ENCODE results near the gene ENDOV.

DNA sequence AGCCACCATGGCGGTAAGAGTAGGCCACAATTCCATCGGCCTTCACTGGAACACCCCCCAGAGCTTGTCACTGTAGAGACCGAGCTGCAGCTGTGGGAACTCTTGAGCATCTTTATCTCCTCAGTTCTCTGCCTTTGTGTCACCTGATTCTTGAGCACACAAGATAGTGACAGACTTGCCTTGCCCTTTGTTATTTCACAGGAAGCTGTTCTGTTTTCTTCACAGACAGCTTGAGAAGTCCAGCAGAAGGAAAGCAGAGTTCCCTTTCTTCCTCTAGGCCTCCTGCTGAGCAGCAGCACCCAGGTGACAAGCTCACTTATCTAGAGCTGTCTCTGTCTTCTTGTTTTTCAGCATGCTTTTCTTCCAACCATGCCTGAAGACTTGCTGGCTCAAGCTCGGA lies 38.4 kb upstream of the ENDOV start:
- TF ChIP-seq, protein P1, sequence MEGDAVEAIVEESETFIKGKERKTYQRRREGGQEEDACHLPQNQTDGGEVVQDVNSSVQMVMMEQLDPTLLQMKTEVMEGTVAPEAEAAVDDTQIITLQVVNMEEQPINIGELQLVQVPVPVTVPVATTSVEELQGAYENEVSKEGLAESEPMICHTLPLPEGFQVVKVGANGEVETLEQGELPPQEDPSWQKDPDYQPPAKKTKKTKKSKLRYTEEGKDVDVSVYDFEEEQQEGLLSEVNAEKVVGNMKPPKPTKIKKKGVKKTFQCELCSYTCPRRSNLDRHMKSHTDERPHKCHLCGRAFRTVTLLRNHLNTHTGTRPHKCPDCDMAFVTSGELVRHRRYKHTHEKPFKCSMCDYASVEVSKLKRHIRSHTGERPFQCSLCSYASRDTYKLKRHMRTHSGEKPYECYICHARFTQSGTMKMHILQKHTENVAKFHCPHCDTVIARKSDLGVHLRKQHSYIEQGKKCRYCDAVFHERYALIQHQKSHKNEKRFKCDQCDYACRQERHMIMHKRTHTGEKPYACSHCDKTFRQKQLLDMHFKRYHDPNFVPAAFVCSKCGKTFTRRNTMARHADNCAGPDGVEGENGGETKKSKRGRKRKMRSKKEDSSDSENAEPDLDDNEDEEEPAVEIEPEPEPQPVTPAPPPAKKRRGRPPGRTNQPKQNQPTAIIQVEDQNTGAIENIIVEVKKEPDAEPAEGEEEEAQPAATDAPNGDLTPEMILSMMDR (IDR thresholded peaks at IDR 0.05) = no peak
- no peak for TF ChIP-seq EZH2 (IDR thresholded peaks at IDR 0.05)
